HCT116 (cell line): Measurements from ENCODE around the gene ZDHHC3. TPM values are rescaled to one million over a fixed set of nuclear protein-coding genes. Genes with fewer than 3 reads are reported as not detected.

Experiments used
- ATAC-seq: fragments of 200-7000 bp; cut with Tn5 transposase; 2 replicates; pipeline ENCODE4 v1.9.1; 2020; ENCODE audit warnings: mild to moderate bottlenecking, moderate library complexity
- BruUV-seq: library from RNA; stranded (reverse); fragments of 400-500 nt; replicated peaks from 2 replicates; lab custom pipeline; 2021; lab: Mats Ljungman, UMichigan
- CTCF ChIA-PET: fragments of 300-600 bp; sonication (Branson Sonifier 250); formaldehyde crosslinking; loops from one replicate; lab custom pipeline; 2021; ENCODE audit warnings: antibody characterized with exemption; lab: Charles Lee
- POLR2A ChIA-PET: fragments of 300-600, 350-600 bp; sonication (Branson Sonifier 250); formaldehyde crosslinking; loops from one replicate; lab custom pipeline; 2021; ENCODE audit warnings: antibody characterized with exemption; lab: Charles Lee
- RAD21 ChIA-PET, 2 experiments: fragments of 300-600 bp; sonication (Branson Sonifier 250); formaldehyde crosslinking; loops; one replicate each; lab custom pipeline; 2023; ENCODE audit warnings: low total read pairs in 2 of 2; ENCODE audit not compliant: uncharacterized antibody in 2 of 2, unreplicated experiment in 2 of 2, low non-redundant PET in 1 of 2; lab: Charles Lee
- DNase-seq: peaks from one replicate; pipeline ENCODE4 v3.0.0-alpha.2; 2010; ENCODE audit warnings: low read depth, low spot score
- H2AFZ ChIP-seq: fragments of 200-600 bp; shearing (Covaris generic), sonication (generic); 2 replicates; pipeline ENCODE4 v1.6.1; 2017; ENCODE audit warnings: low read depth, mixed run types, mixed read lengths, antibody characterized with exemption, low read length; ENCODE audit not compliant: poor library complexity, severe bottlenecking
- H3K27ac ChIP-seq: 2 replicates; pipeline ENCODE4 v1.5.1; 2012; ENCODE audit warnings: low read depth, low read length
- H3K27me3 ChIP-seq: fragments of 200-600 bp; sonication (generic); 2 replicates; pipeline ENCODE4 v1.6.1; 2016; ENCODE audit warnings: mixed run types, low read length, mixed read lengths; ENCODE audit not compliant: insufficient read depth
- H3K36me3 ChIP-seq, 2 experiments: fragments of 200-500 bp in 1 of 2; fragments of 200-600 bp in 1 of 2; sonication (Bioruptor generic) in 1 of 2; sonication (generic) in 1 of 2; 2 replicates each; pipeline versions ENCODE4 v1.5.1 to v1.6.1; 2014 to 2016; ENCODE audit warnings: low read length in 2 of 2, inconsistent platforms in 1 of 2, mixed read lengths in 1 of 2, mixed run types in 1 of 2; ENCODE audit not compliant: insufficient read depth in 2 of 2, control insufficient read depth in 1 of 2
- H3K4me1 ChIP-seq, 2 experiments: fragments of 200-600 bp in 1 of 2; sonication (generic) in 1 of 2; 2 replicates each; pipeline versions ENCODE4 v1.5.1 to v1.6.1; 2012 to 2017; ENCODE audit warnings: low read length in 2 of 2, inconsistent platforms in 1 of 2, mild to moderate bottlenecking in 1 of 2, mixed read lengths in 1 of 2, mixed run types in 1 of 2, moderate library complexity in 1 of 2; ENCODE audit not compliant: insufficient read depth in 2 of 2, control insufficient read depth in 1 of 2
- H3K4me2 ChIP-seq: fragments of 200-600 bp; sonication (generic); 2 replicates; pipeline ENCODE4 v1.6.1; 2017; ENCODE audit warnings: mixed run types, low read length, mixed read lengths
- H3K4me3 ChIP-seq, 2 experiments: fragments of 200-600 bp in 1 of 2; sonication (generic) in 1 of 2; replicated peaks in 1 of 2; 2 replicates each; pipeline ENCODE4 v1.5.1; 2011 to 2016; ENCODE audit warnings: low read length in 2 of 2, control low read depth in 1 of 2, low read depth in 1 of 2, mild to moderate bottlenecking in 1 of 2, mixed read lengths in 1 of 2, mixed run types in 1 of 2
- H3K79me2 ChIP-seq: fragments of 200-600 bp; sonication (generic); 2 replicates; pipeline ENCODE4 v1.6.1; 2017; ENCODE audit warnings: mild to moderate bottlenecking, mixed run types, low read length, moderate library complexity, mixed read lengths; ENCODE audit not compliant: insufficient read depth
- H3K9ac ChIP-seq: fragments of 200-600 bp; sonication (generic); 2 replicates; pipeline ENCODE4 v1.6.1; 2016; ENCODE audit warnings: low read length, mixed read lengths
- H3K9me2 ChIP-seq: fragments of 200-600 bp; sonication (generic), shearing (Covaris generic); 2 replicates; pipeline ENCODE4 v1.6.1; 2017; ENCODE audit warnings: mixed run types, mild to moderate bottlenecking, moderate library complexity; ENCODE audit not compliant: insufficient read depth
- H3K9me3 ChIP-seq, 2 experiments: fragments of 200-500 bp in 1 of 2; fragments of 200-600 bp in 1 of 2; sonication (Bioruptor generic) in 1 of 2; sonication (generic) in 1 of 2; 2 replicates each; pipeline ENCODE4 v1.6.1; 2014 to 2017; ENCODE audit warnings: low read length in 2 of 2, mixed read lengths in 2 of 2, inconsistent platforms in 1 of 2, low read depth in 1 of 2, mild to moderate bottlenecking in 1 of 2, mixed run types in 1 of 2, moderate library complexity in 1 of 2; ENCODE audit not compliant: control insufficient read depth in 1 of 2, insufficient read depth in 1 of 2
- H4K20me1 ChIP-seq: fragments of 200-600 bp; sonication (generic), shearing (Covaris generic); 2 replicates; pipeline ENCODE4 v1.6.1; 2017; ENCODE audit warnings: mixed run types, mild to moderate bottlenecking, moderate library complexity; ENCODE audit not compliant: insufficient read depth
- EZH2 ChIP-seq: fragments of 200-600 bp; sonication (generic); IDR thresholded peaks from 2 replicates; pipeline ENCODE4 v1.6.1; 2017; ENCODE audit warnings: antibody characterized with exemption, mixed run types
- EZH2phosphoT487 ChIP-seq: fragments of 200-600 bp; IDR thresholded peaks from 2 replicates; pipeline ENCODE4 v1.6.1; 2018; ENCODE audit warnings: antibody characterized with exemption, borderline replicate concordance
- POLR2A ChIP-seq: IDR thresholded peaks from 2 replicates; pipeline ENCODE4 v1.7.0; 2011; ENCODE audit warnings: borderline replicate concordance; ENCODE audit not compliant: insufficient read depth, insufficient read length; ENCODE audit errors: extremely low read depth
- POLR2AphosphoS5 ChIP-seq: IDR thresholded peaks from 2 replicates; pipeline ENCODE4 v1.6.1; 2011; ENCODE audit warnings: mild to moderate bottlenecking, low read depth, low read length, moderate library complexity
- REST ChIP-seq: IDR thresholded peaks from 2 replicates; pipeline ENCODE4 v1.6.1; 2012; ENCODE audit warnings: low read depth
- SRF ChIP-seq: IDR thresholded peaks from 2 replicates; pipeline ENCODE4 v1.6.1; 2012; ENCODE audit warnings: low read depth
- TCF7L2 ChIP-seq: IDR thresholded peaks from 2 replicates; pipeline ENCODE4 v1.7.0; 2011; ENCODE audit warnings: borderline replicate concordance, inconsistent platforms; ENCODE audit not compliant: insufficient read depth, insufficient read length; ENCODE audit errors: extremely low read depth
- ZBTB33 ChIP-seq: IDR thresholded peaks from 2 replicates; pipeline ENCODE4 v1.6.1; 2011; ENCODE audit warnings: mild to moderate bottlenecking, low read length, moderate library complexity; ENCODE audit not compliant: insufficient replicate concordance; ENCODE audit errors: extremely low read depth
- intact Hi-C: fragments of 100-400 bp; cut with micrococcal nuclease; formaldehyde crosslinking; loops from 2 replicates; pipeline ENCODE4 v1.10.0; 2022
- total RNA-seq: library from RNA; stranded (reverse); gene quantifications from one replicate; pipeline ENCODE4 v1.2.1, GENCODE V29; 2021; ENCODE audit not compliant: unreplicated experiment
- TF ChIP-seq, protein P1 (sequence below): IDR thresholded peaks from 2 replicates; pipeline ENCODE4 v1.6.1; 2012
- TF ChIP-seq, protein P2 (sequence below): IDR thresholded peaks from 2 replicates; pipeline ENCODE4 v1.6.1; 2012

ZDHHC3 gene
- total RNA-seq, 1 experiment from 2014 or later: 61.1 TPM

- no peak overlapping the region for H3K4me3 ChIP-seq
- no peaks in the 10 kb centered on the region for H3K79me2 ChIP-seq
- no peaks in the 10 kb centered on the region for H3K36me3 ChIP-seq
- H3K9me3 ChIP-seq: no peaks in the 10 kb centered on the region
- H4K20me1 ChIP-seq: no peaks in the 10 kb centered on the region
- H3K4me2 ChIP-seq: no peak overlapping the region
- ATAC-seq (no peak), DNase-seq (no peak)
- no TSS peak for BruUV-seq
- ChIA-PET RAD21 (no interaction called here), CTCF (no interaction called here), POLR2A (no interaction called here)
- H3K27ac ChIP-seq: no peak overlapping the region
- no peak overlapping the region for H3K9ac ChIP-seq
- no peaks in the 10 kb centered on the region; a peak in 1 of 4 replicates for H3K4me1 ChIP-seq
- H2AFZ ChIP-seq: no peak overlapping the region
- H3K9me2 ChIP-seq: no peaks in the 10 kb centered on the region
- H3K27me3 ChIP-seq: no peaks in the 10 kb centered on the region
- intact Hi-C loops: no loop called here
- no peak for TF ChIP-seq POLR2A
- no peak for TF ChIP-seq TCF7L2
- TF ChIP-seq SRF: no peak
- TF ChIP-seq, protein P1, sequence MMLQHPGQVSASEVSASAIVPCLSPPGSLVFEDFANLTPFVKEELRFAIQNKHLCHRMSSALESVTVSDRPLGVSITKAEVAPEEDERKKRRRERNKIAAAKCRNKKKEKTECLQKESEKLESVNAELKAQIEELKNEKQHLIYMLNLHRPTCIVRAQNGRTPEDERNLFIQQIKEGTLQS: no peak
- TF ChIP-seq REST: no peak
- no peak for TF ChIP-seq POLR2AphosphoS5
- TF ChIP-seq, protein P2, sequence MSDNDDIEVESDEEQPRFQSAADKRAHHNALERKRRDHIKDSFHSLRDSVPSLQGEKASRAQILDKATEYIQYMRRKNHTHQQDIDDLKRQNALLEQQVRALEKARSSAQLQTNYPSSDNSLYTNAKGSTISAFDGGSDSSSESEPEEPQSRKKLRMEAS: no peak
- TF ChIP-seq EZH2phosphoT487: no peak
- TF ChIP-seq EZH2: no peak
- no peak for TF ChIP-seq ZBTB33
These were observed 70.4 kb downstream of the ZDHHC3 start for GRCh38 chr3:44905446-44906157.
